Measurements from ENCODE around the gene SCN1B.
"Not testable (repeated sequence)": the region's sequence is repeated elsewhere in the genome, so short reads cannot be mapped to it uniquely, and the experiment has no call there.

The SCN1B gene

GRCh38 chr19:35013041-35013819, 17.0 kb upstream of the SCN1B start:
- Histone ChIP-seq H3K4me3 (IDR thresholded peaks at IDR 0.05; ENCODE audit: insufficient read depth, low read depth, low read length) (no peak overlapping the region), H3K4me2 (no peak overlapping the region), H4K20me1 (ENCODE audit: insufficient read depth) (no peaks in the 10 kb centered on the region), H3K4me1 (ENCODE audit: low read depth, poor library complexity, severe bottlenecking) (no peaks in the 10 kb centered on the region), H3K36me3 (ENCODE audit: insufficient read depth) (no peaks in the 10 kb centered on the region), H3K9ac (no peak overlapping the region), H2AFZ (ENCODE audit: low read depth) (no peak overlapping the region), H3K79me2 (ENCODE audit: insufficient read depth, low read depth) (no peaks in the 10 kb centered on the region), H3K27ac (no peak overlapping the region), H3K27me3 (ENCODE audit: insufficient read depth, low read depth) (no peaks in the 10 kb centered on the region)
- peak; percentile 67 for TF ChIP-seq CTCF (conservative IDR thresholded peaks at IDR 0.05; ENCODE audit: low read depth, low read length)

- no peak overlapping the region for H3K27ac ChIP-seq
- H3K4me1 ChIP-seq (ENCODE audit: low read depth, poor library complexity, severe bottlenecking), result no peaks in the 10 kb centered on the region
- no peaks in the 10 kb centered on the region for H3K79me2 ChIP-seq (ENCODE audit: insufficient read depth, low read depth)
- no peak for TF ChIP-seq CTCF (conservative IDR thresholded peaks at IDR 0.05; ENCODE audit: low read depth, low read length)
- H3K36me3 ChIP-seq (ENCODE audit: insufficient read depth), result no peaks in the 10 kb centered on the region
- H4K20me1 ChIP-seq (ENCODE audit: insufficient read depth), result no peaks in the 10 kb centered on the region
- H3K4me3 ChIP-seq (IDR thresholded peaks at IDR 0.05; ENCODE audit: insufficient read depth, low read depth, low read length), result no peak overlapping the region
- H3K9ac ChIP-seq, result no peak overlapping the region
- H2AFZ ChIP-seq (ENCODE audit: low read depth), result no peak overlapping the region
- no peaks in the 10 kb centered on the region for H3K27me3 ChIP-seq (ENCODE audit: insufficient read depth, low read depth)
- no peak overlapping the region for H3K4me2 ChIP-seq
Observed at GRCh38 chr19:35013820-35014754, 16.2 kb upstream of the SCN1B start.

GRCh38 chr19:35014774-35015173, 15.5 kb upstream of the SCN1B start:
- not testable (repeated sequence) for H3K4me1 ChIP-seq (ENCODE audit: low read depth, poor library complexity, severe bottlenecking); H3K27ac ChIP-seq; H3K36me3 ChIP-seq (ENCODE audit: insufficient read depth); H3K27me3 ChIP-seq (ENCODE audit: insufficient read depth, low read depth); H3K4me3 ChIP-seq (IDR thresholded peaks at IDR 0.05; ENCODE audit: insufficient read depth, low read depth, low read length); H2AFZ ChIP-seq (ENCODE audit: low read depth); H3K79me2 ChIP-seq (ENCODE audit: insufficient read depth, low read depth); H4K20me1 ChIP-seq (ENCODE audit: insufficient read depth); H3K9ac ChIP-seq; H3K4me2 ChIP-seq

- Histone ChIP-seq H3K36me3 (ENCODE audit: insufficient read depth) (no peaks in the 10 kb centered on the region), H3K27ac (no peak overlapping the region), H4K20me1 (ENCODE audit: insufficient read depth) (no peaks in the 10 kb centered on the region), H3K27me3 (ENCODE audit: insufficient read depth, low read depth) (no peaks in the 10 kb centered on the region), H3K4me1 (ENCODE audit: low read depth, poor library complexity, severe bottlenecking) (no peaks in the 10 kb centered on the region), H3K79me2 (ENCODE audit: insufficient read depth, low read depth) (no peaks in the 10 kb centered on the region), H3K4me2 (no peak overlapping the region), H2AFZ (ENCODE audit: low read depth) (no peak overlapping the region), H3K4me3 (IDR thresholded peaks at IDR 0.05; ENCODE audit: insufficient read depth, low read depth, low read length) (no peak overlapping the region), H3K9ac (no peak overlapping the region)
- TF ChIP-seq CTCF (conservative IDR thresholded peaks at IDR 0.05; ENCODE audit: low read depth, low read length), result no peak
Observed at GRCh38 chr19:35015270-35015953, 14.9 kb upstream of the SCN1B start.

All from KMS-11 (cell line).